HG02938 (cell line): ENCODE measurements around the gene SORT1.
"Not testable (repeated sequence)": the region's sequence is repeated elsewhere in the genome, so short reads cannot be mapped to it uniquely, and the experiment has no call there.

Experiments
- ATAC-seq: cut with Tn5 transposase; IDR thresholded peaks from one replicate; pipeline ENCODE4 v1.9.1; 2021; ENCODE audit warnings: mild to moderate bottlenecking, moderate library complexity; ENCODE audit not compliant: unreplicated experiment

Gene SORT1

GRCh38 chr1:109300650-109301151 lies 97.0 kb downstream of the SORT1 start:
- ATAC-seq: no peak

- ATAC-seq: no peak
These were observed 98.0 kb downstream of the SORT1 start for GRCh38 chr1:109299558-109300343.

- ATAC-seq: no peak
These were observed 98.8 kb downstream of the SORT1 start for GRCh38 chr1:109298666-109299557.

- no peak for ATAC-seq
These were observed 100.9 kb downstream of the SORT1 start for GRCh38 chr1:109296782-109297181.

GRCh38 chr1:109295712-109296415 lies 101.9 kb downstream of the SORT1 start:
- ATAC-seq: no peak

- no peak for ATAC-seq
These were observed 103.2 kb downstream of the SORT1 start for GRCh38 chr1:109294481-109294880.

- no peak for ATAC-seq
These were observed 104.7 kb downstream of the SORT1 start for GRCh38 chr1:109293026-109293425.

- ATAC-seq: no peak
These were observed 105.4 kb downstream of the SORT1 start for GRCh38 chr1:109292364-109292763.

GRCh38 chr1:109290998-109291397 lies 106.7 kb downstream of the SORT1 start:
- ATAC-seq: no peak

- ATAC-seq: no peak
These were observed 107.6 kb downstream of the SORT1 start for GRCh38 chr1:109290137-109290536.

- not testable (repeated sequence) for ATAC-seq
These were observed 111.0 kb downstream of the SORT1 start for GRCh38 chr1:109286762-109287161.

GRCh38 chr1:109283748-109284600 lies 113.7 kb downstream of the SORT1 start:
- ATAC-seq: no peak

- ATAC-seq: peak; percentile 92
These were observed 114.6 kb downstream of the SORT1 start, which contains the start of gene PSRC1 for GRCh38 chr1:109282952-109283747. Gene PSRC1 (minus strand): TSS chr1:109283145.

GRCh38 chr1:109282497-109282951 lies 115.2 kb downstream of the SORT1 start:
- no peak for ATAC-seq

- no peak for ATAC-seq
These were observed 115.8 kb downstream of the SORT1 start for GRCh38 chr1:109281680-109282496.

GRCh38 chr1:109280862-109281261 lies 116.9 kb downstream of the SORT1 start:
- ATAC-seq: no peak

GRCh38 chr1:109279615-109280278 lies 118.0 kb downstream of the SORT1 start:
- ATAC-seq: no peak
